NCI-H2107 treated with DMSO at 0.1 percent for 48 hours (cell line): ENCODE measurements around the gene MTCH2.
A peak's percentile ranks its signal among the peaks of the same experiment; 100 is the strongest.

ENCODE experiments used
- DNase-seq: peaks from one replicate; lab custom pipeline; 2025; ENCODE audit not compliant: unreplicated experiment; lab: John Stamatoyannopoulos, UW

MTCH2 gene

GRCh38 chr11:47591764-47592163 lies 50.6 kb downstream of the MTCH2 start:
- DNase-seq, result no peak

GRCh38 chr11:47589977-47590861 lies 52.1 kb downstream of the MTCH2 start:
- no peak for DNase-seq

GRCh38 chr11:47589584-47589976 lies 52.8 kb downstream of the MTCH2 start:
- DNase-seq, result no peak

GRCh38 chr11:47589118-47589517 lies 53.2 kb downstream of the MTCH2 start:
- DNase-seq, result no peak

- no peak for DNase-seq
Observed at GRCh38 chr11:47587723-47588326, 54.5 kb downstream of the MTCH2 start.

GRCh38 chr11:47587039-47587716 lies 55.2 kb downstream of the MTCH2 start:
- no peak for DNase-seq

- no peak for DNase-seq
Observed at GRCh38 chr11:47586098-47586855, 56.1 kb downstream of the MTCH2 start, which contains the start of gene FAM180B. Gene FAM180B (plus strand): TSS chr11:47586678. CDS start chr11:47586769, 91 bp downstream.

- DNase-seq, result no peak
Observed at GRCh38 chr11:47583844-47584243, 58.5 kb downstream of the MTCH2 start.

GRCh38 chr11:47578524-47579494 lies 63.5 kb downstream of the MTCH2 start, which contains the start of the genes KBTBD4 and NDUFS3:
Gene KBTBD4 (minus strand): TSS chr11:47578970. CDS start chr11:47578951, 19 bp downstream.
Gene NDUFS3 (plus strand): TSS chr11:47579074. CDS start chr11:47579092, 18 bp downstream.
- DNase-seq, result peak; percentile 83

- DNase-seq, result no peak
Observed at GRCh38 chr11:47577460-47578041, 64.8 kb downstream of the MTCH2 start.

- DNase-seq, result no peak
Observed at GRCh38 chr11:47573321-47573720, 69.0 kb downstream of the MTCH2 start.

- DNase-seq, result no peak
Observed at GRCh38 chr11:47572715-47573255, 69.6 kb downstream of the MTCH2 start.

GRCh38 chr11:47571895-47572294 lies 70.5 kb downstream of the MTCH2 start:
- DNase-seq, result no peak

- no peak for DNase-seq
Observed at GRCh38 chr11:47571357-47571729, 71.0 kb downstream of the MTCH2 start.

GRCh38 chr11:47570651-47571356 lies 71.6 kb downstream of the MTCH2 start:
- no peak for DNase-seq

- no peak for DNase-seq
Observed at GRCh38 chr11:47569646-47570045, 72.7 kb downstream of the MTCH2 start.
